Epithelial cell of proximal tubule (primary cell): ENCODE measurements around the gene HOXC5. TPM values are rescaled to one million over a fixed set of nuclear protein-coding genes. Genes with fewer than 3 reads are reported as not detected.

ENCODE experiments used
- DNase-seq: peaks from one replicate; pipeline ENCODE4 v3.0.0-alpha.2; 2011; ENCODE audit warnings: low read depth
- H3K4me3 ChIP-seq: 2 replicates; pipeline ENCODE4 v1.5.1; 2011; ENCODE audit warnings: low read depth, mild to moderate bottlenecking, low read length
- CTCF ChIP-seq: conservative IDR thresholded peaks from 2 replicates; pipeline ENCODE4 v1.5.1; 2012; ENCODE audit warnings: low read depth, mild to moderate bottlenecking, low read length
- total RNA-seq: library from RNA; depleted of rRNA; stranded (reverse); fragments of >200 nt; gene quantifications from 2 replicates; pipeline ENCODE4 v1.2.3, GENCODE V29; 2015

Gene HOXC5
- total RNA-seq, 1 donor from 2014 or later = 1.2 TPM

- TF ChIP-seq CTCF = no peak
- peak overlapping the region; percentile 84 for H3K4me3 ChIP-seq
- no peak for DNase-seq
Measured at GRCh38 chr12:54017878-54018467, 14.9 kb upstream of the HOXC5 start.

DNA sequence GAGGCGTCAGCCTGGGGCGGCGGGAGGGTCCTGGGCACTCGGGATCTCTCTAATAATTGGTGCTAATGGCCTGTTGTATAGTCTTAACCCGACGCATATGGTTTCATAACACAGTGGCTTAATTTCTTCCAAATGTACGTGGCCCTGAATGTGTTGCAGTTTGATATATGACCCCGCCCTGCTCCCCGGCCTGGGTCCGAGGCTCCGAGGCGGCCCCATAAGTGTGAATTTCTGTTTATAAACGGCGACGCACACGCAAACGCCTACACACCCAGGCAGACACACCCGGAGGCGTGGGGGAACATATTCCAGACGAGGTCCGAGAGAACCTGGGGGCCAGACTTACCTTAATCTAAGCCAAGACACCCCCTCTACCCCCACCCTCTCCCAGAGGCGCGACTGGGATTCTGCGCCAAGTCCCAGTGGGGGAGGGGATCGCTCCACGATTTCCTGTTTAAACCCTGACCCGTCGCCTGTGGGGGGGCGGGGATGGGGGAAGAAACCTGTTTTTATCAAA, 14.3 kb upstream of the HOXC5 start:
- peak overlapping the region; percentile 84 for H3K4me3 ChIP-seq
- TF ChIP-seq CTCF = no peak
- DNase-seq = no peak

- TF ChIP-seq CTCF = no peak
- DNase-seq = no peak
- peak overlapping the region; percentile 84 for H3K4me3 ChIP-seq
Measured at GRCh38 chr12:54019091-54019811, 13.6 kb upstream of the HOXC5 start.

- no peak for TF ChIP-seq CTCF
- DNase-seq = no peak
- peak overlapping the region; percentile 84 for H3K4me3 ChIP-seq
Measured at GRCh38 chr12:54019924-54020590, 12.8 kb upstream of the HOXC5 start.

DNA sequence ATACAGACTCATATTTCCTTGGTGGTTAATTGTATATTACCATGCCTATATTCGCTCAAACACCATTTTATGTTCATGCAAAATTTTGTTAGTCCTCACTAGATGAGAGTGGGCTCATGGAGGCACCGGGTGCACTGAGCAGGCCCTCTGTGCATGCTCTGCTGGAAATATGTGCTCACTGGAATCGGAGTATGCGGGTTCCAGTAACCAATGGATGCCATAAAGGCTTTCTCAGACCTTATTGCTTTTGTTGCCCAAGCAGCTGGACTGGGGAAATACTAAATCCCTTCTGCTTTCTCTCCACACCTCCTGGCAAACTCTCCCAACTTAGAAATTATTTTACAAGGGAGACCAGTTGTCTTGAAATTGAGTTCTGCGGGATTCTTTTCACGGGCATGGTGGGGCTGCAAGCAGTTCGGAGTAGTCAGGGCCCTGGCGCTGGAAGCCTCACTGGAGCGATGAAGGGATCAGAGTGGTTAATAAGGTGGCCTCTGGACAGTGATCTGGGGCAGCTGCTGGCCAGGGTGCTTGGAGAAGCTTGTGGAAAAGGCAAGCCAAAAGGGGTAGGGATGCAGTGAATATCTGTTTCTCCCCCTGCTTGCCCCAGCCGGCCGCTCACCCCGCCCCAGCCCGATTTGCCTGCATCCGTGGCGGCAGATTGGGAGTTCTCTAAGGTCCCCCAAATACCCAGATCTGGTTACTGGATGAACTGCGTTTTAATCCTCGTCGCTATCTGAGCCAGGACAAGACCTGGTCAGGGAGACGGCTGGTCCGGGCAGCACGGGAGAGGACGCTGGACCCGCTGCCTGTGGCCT, 12.1 kb upstream of the HOXC5 start:
- no peak for DNase-seq
- no peak for TF ChIP-seq CTCF
- peak overlapping the region; percentile 84 for H3K4me3 ChIP-seq

GRCh38 chr12:54021432-54022013, 11.3 kb upstream of the HOXC5 start:
- peak; percentile 49 for TF ChIP-seq CTCF
- H3K4me3 ChIP-seq = peak overlapping the region; percentile 84
- DNase-seq = no peak
